GM12891 (cell line): Measurements from ENCODE around the gene ACAA1.

ENCODE experiments used
- PAX5 ChIP-seq: IDR thresholded peaks from 2 replicates; pipeline ENCODE4 v1.6.1; 2011; ENCODE audit warnings: low read length, moderate library complexity, mild to moderate bottlenecking; ENCODE audit not compliant: insufficient read depth, severe bottlenecking
- POLR2A ChIP-seq: IDR thresholded peaks from 2 replicates; pipeline ENCODE4 v1.6.1; 2011; ENCODE audit warnings: low read depth, low read length, control low read depth
- POLR2AphosphoS5 ChIP-seq: IDR thresholded peaks from 2 replicates; pipeline ENCODE4 v1.6.1; 2011; ENCODE audit warnings: low read depth, low read length, control low read depth
- POU2F2 ChIP-seq: IDR thresholded peaks from 2 replicates; pipeline ENCODE4 v1.6.1; 2011; ENCODE audit warnings: low read depth, mild to moderate bottlenecking, control low read depth, low read length, moderate library complexity
- SPI1 ChIP-seq: IDR thresholded peaks from 2 replicates; pipeline ENCODE4 v1.6.1; 2011; ENCODE audit warnings: low read depth, low read length, control low read depth
- TAF1 ChIP-seq: IDR thresholded peaks from 2 replicates; pipeline ENCODE4 v1.6.1; 2011; ENCODE audit warnings: low read depth, low read length, control low read depth

DNA sequence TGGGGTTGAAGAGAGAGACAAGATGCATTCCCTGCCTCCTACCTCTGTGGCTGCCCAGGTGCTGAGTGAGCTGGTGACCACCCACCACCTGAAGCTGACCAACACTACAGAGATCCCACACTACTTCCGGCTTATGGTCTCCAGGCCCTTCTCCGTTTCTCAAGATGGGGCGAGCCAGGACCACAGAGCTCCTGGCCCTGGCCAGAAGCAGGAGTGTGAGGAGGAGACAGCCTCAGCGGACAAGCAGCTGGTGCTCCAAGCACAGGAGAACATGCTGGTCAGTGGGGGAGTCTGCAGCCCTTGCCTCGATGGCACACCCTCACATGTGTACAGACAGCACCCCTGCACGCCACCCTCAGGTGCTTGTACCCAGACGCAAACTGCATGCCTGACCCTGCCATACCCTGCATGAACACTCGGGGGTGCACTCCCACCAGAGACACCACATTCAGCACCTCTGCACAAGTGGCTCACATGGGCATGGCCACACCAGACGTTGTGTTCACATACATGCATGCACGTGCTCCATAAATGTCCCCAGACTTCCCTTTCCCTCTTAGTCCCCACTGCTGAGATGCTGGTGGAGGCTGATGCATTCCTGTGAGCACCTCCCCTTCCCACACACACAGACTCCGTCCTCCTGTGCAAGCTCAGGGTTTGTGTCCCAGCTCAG, 19.0 kb downstream of the ACAA1 start:
- TF ChIP-seq POLR2AphosphoS5 = no peak
- TF ChIP-seq POLR2A = no peak; the same call in 1 of the 2 replicates
- no peak for TF ChIP-seq POU2F2
- no peak for TF ChIP-seq TAF1
- no peak for TF ChIP-seq SPI1
- no peak for TF ChIP-seq PAX5
